HCEC 1CT (cell line): ENCODE data around the gene IAH1.
"Not testable (repeated sequence)": the region's sequence is repeated elsewhere in the genome, so short reads cannot be mapped to it uniquely, and the experiment has no call there.

Experiments
- DNase-seq: peaks from one replicate; pipeline ENCODE4 v3.0.0-alpha.2; 2017

Gene IAH1

DNA sequence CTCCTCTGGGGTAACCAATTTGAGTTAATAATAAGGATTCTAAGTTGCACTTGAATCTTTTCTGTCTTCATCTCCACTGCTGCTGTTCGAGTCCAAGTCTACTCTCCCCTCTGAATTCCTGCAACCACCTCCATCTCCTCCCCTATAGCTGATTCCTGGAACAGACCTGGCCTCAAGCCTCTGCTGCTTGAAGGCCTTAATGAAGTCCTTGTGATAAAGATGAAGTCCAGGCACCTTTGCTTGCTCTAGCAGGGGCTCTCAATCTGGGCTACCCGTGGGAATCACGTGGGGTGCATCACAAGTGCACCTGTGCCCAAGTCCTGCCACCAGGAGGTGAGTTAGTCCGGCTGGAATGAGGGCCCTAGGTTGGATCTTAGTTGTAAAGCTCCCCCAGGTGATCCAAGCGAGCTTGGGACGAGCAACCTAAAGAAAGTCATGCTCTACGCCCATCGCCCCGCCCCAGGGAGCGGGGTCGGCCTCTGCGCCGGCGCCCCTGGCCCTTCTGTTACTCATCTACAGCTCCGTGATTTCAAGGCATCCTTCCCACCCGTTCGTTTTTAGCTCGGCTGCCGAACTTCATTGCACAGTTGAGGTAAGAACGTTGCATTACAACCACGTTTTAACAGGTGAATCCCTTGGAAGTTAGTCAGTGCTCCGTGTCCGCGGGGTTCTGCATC, 905 bp upstream of the IAH1 start:
- DNase-seq: no peak

GRCh38 chr2:9473985-9474360, 378 bp upstream of the IAH1 start:
- no peak for DNase-seq

GRCh38 chr2:9477914-9478313, 3.6 kb downstream of the IAH1 start:
- DNase-seq: no peak

DNA sequence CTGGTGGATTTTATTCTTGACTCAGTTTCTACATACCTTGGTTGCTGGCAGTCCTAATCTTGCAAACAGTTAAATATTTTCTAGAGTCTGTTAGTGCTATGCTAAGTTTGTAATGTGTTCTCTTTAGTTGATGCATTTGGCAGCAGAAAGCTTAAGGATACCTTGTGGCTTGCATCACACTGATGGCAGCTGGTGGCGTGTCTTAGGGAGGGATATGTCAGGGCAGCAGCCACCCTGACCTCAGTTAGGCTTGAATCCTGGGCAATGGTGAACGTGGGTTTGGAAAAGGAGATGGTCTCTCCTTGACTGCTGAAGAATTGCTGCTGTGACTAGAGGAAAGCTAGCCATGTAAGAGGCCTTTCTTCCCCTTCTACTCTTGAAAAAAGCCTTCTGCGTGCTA, 4.2 kb downstream of the IAH1 start:
- no peak for DNase-seq

GRCh38 chr2:9480157-9480556, 5.8 kb downstream of the IAH1 start:
- no peak for DNase-seq

- no peak for DNase-seq
These were observed 8.8 kb downstream of the IAH1 start for GRCh38 chr2:9483107-9483506.

DNA sequence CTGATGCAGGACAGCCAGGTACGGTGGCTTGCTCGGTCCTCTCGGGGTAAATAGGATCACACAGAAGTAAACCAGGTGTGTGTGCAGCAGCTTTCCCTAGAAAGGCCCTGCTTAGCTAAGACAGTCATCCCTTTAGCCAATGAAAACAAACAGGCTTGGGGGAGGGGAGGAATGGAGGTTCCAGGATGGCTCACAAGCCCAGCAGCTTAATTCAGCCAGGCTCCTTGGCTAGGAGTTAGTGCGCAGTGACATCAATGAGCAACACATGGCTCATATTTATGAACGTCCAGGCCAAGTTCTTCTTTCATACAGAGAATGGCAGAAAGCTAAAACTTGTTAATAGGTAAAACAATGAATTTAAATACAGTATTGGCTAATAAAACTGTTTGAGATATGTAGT, 10.2 kb downstream of the IAH1 start:
- peak; percentile 30 for DNase-seq

- peak; percentile 59 for DNase-seq
These were observed 14.5 kb downstream of the IAH1 start for GRCh38 chr2:9488583-9489547.

GRCh38 chr2:9490789-9491188, 16.4 kb downstream of the IAH1 start:
- DNase-seq: no peak

DNA sequence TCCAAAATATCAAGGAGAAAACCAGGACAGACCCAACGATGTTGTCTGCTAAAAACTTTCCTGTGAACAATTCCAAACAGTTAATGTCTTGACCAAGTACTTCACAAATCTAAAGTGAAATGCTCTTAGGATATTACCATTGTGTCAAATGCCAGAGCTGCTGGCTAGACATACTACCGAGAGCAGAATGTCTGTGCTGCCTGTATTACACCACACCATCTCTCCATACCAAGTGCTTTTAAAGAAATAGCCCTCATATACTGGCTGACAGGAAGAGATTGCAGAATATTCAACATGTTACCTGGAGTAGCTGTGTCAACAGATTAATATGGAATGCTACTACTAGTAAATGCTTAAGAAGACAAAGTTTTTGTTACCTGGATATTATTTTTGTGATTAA, 18.6 kb downstream of the IAH1 start:
- DNase-seq: no peak

GRCh38 chr2:9493478-9493877, 19.1 kb downstream of the IAH1 start:
- no peak for DNase-seq

GRCh38 chr2:9494081-9494480, 19.7 kb downstream of the IAH1 start:
- DNase-seq: no peak

DNA sequence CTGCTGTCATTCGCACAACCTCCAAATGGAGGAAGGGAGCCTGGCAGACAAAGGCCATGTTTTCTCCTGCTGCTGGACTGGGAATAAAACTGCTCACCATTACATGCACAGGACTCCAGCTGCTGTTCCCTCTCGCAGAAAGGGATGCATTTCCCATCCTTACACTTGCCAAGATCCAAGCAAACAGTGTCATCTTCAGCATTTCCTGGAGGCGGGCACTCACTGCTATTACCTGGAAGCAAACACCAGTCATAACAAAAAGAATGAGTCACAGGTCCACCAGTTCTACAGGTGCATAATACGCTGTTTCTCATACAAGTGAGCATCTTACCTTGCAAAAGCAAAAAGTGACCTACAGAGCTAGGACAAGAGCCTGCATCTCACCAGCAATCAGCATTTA, 22.7 kb downstream of the IAH1 start:
- DNase-seq: no peak

- no peak for DNase-seq
These were observed 23.9 kb downstream of the IAH1 start for GRCh38 chr2:9498210-9498609.

GRCh38 chr2:9508931-9509330, 34.6 kb downstream of the IAH1 start:
- no peak for DNase-seq

GRCh38 chr2:9513946-9514345, 39.6 kb downstream of the IAH1 start:
- not testable (repeated sequence) for DNase-seq

DNA sequence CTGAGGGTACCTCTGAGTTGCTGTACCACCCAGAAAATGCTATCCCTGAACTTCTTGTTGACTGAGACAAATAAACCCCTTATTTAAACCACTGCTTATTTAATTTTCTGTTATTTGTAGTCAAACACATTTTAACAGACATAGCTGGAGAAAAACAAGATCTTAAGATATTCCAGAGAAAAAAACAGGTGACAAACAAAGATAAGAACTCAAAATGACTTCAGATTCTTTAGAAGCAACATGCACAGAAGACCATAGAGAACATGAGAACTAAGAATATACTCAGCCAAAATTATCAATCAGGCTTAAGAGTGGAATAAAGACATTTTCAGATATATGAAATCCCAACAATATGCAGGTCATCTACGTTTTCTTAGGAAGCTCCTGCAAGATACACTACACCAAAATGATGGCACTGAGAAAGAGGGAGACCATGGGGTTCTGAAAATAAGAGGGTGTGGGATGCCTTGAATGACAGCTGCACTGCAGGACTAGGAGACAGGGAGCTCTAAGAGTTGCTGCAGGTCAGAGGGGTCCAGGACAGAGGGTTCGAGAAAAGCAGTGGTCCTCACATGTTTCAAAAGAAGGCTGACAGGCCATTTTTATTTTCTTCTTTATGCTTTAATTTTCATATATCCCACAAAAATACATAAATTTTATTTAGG, 42.9 kb downstream of the IAH1 start:
- DNase-seq: no peak

DNA sequence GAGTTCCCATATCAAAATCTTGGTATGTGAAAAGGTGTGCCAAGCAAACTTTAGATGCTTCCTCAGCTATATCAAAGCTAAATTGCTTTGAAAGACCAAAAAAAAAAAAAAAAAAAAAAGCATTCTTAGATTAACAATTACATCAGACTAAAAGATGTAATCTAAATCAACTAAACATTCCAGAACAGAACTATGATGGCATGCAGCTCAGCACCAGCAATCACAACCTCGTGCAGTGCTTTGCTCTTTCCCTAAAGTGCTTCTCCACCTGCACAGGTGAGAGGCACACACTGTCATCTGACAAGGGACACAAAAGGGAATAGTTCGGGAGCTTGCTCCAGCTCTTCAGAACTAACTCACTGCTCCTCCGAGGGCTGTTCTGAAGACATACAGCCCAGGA, 43.8 kb downstream of the IAH1 start:
- DNase-seq: no peak

- no peak for DNase-seq
These were observed 44.4 kb downstream of the IAH1 start for GRCh38 chr2:9518780-9519179.

- peak; percentile 49 for DNase-seq
These were observed 44.9 kb downstream of the IAH1 start for GRCh38 chr2:9519250-9519649.

DNA sequence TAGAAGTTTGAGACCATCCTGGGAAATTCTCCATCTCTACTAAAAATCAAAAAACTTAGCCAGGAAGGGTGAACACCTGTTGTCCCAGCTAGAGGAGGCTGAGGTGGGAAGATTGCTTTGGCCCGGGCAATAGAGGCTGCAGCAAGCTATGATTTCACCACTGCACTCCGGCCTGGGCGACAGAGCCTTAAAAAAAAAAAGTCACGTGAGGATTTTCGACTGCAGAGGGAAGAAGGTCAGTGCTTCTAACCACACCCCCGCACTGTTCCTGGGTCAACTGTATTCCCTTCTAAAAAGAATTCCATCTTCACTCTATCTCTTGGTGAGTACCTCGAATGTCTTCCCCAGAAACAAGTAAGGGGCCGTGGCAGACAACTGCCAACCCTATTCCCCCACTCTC, 49.9 kb downstream of the IAH1 start:
- no peak for DNase-seq

DNA sequence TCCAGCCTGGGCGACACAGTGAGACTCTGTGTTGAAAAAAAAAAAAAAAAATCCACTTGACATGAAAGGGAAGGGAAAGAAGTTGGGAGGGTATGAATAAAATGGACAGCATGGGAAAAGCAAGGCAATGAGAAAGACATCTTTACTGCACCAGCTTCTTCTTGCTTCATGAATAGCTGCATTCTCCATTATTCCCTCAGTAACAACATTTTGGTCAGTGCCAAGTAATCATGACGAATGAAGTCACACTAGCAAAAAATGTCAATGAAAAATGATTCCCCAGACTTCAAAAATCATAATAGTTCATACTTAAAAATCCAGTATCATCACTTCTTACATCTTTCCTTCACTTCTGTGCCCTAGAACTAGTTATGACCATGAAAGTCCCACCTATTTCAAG, 50.9 kb downstream of the IAH1 start:
- no peak for DNase-seq

GRCh38 chr2:9527995-9528787, 53.8 kb downstream of the IAH1 start:
- no peak for DNase-seq
